ENCODE measurements around the gene GNAT1.
"Not testable (repeated sequence)": the region's sequence is repeated elsewhere in the genome, so short reads cannot be mapped to it uniquely, and the experiment has no call there.

The GNAT1 gene

DNA sequence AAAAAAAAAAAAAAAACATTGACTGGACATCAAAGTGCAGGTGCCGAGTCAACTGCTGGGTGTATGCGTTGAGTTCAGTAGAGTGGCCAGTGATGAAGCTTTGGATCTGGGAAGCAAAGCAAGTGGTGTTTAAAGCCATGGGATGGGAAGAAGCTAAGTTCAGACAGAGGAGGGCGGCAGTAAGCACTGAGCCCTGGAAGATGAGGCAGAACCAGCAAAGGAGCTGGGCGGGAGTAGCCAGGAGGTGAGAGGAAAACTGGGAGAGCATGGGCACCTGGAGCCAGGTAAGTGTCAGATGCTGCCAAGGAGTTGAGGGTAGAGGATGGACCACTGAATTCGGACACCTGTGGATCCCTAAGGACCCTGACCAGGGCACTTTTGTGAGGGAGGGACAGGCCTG is 33.2 kb downstream of the GNAT1 start:
- no peak for DNase-seq

DNA sequence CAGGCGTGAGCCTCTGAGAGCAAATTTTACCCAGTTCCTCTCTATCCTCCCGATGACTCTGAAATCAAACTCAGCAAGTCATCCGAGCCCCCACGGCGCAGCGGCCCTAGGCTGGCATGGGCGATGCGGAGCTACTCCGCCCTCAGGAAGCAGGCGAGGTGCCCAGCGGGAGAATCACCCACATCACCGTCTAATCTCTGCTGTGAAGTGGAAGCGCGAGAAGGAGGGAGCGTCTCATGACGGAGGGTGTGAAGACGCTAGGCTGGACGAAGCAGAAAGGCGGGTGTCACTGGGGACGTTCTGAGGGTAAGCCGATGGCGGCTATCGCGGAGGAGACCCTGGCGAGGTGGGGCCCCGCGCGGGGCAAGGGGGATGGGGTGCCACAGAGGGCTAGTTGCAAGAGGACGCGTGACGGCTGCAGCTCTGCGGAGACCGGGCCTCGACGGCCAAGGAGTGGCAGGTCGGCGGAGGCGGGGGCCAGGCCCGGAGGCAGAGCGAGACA is 35.5 kb downstream of the GNAT1 start:
- no peak for DNase-seq

DNA sequence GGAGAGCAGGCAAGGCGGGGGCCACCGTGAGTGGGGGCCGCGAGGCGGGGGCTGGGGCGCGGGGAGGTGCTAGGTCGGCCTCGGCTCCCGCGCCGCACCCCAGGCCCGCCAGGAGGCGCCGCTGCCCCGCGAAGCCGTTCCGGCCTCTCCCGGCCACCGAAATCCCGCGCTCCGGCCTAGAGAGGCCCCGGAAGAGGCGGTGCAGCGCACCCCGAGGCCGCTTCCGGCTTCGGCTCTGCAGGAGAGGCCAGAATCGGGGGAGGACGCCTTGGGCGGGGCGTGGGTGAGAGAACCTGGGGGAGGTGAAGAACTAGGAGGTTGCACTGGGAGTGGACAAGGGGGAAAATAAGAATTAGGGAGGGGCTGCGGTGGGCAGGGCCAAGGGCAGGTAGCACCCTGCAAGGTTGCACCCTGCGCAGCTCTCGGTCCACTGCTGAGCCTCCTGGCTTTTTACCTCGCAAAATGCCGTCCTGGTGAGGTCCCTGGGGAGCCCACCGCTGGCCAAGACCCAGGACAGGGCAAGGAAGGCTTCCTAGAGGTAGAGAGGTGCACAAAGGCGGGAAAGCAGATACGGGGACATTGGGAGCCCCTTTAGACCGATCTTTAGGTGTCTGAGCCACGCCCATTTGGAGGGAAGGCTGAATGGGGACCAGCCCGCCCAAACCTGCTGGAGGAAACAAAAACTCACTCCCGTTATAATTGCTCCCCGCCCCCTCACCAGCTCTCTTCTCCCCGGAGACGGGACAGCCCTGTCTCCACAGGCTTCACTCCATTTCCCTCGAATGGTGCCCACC is 36.2 kb downstream of the GNAT1 start:
- peak; percentile 88 for DNase-seq

DNA sequence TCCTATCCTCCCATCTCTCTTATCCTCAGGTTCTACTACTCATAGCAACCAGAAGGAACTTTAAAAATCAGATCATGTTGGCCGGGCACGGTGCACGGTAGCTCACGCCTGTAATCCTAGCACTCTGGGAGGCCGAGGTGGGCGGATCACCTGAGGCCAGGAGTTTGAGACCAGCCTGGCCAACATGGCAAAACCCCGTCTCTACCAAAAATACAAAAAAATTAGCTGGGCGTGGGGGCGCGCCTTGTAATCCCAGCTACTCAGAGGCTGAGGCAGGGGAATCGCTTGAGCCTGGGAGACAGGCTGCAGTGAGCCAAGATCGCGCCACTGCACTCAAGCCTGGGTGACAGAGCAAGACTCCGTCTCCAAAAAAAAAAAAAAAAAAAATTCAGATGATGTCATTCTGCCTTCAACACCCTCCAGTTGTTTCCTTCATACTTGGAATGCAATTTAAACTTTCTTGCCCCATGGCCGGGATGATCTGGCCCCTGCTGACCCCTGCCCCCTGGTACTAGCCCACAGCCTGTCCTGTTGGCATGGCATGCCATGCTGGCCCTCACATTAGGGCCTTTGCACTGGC is 36.9 kb downstream of the GNAT1 start:
- DNase-seq, result not testable (repeated sequence)

DNA sequence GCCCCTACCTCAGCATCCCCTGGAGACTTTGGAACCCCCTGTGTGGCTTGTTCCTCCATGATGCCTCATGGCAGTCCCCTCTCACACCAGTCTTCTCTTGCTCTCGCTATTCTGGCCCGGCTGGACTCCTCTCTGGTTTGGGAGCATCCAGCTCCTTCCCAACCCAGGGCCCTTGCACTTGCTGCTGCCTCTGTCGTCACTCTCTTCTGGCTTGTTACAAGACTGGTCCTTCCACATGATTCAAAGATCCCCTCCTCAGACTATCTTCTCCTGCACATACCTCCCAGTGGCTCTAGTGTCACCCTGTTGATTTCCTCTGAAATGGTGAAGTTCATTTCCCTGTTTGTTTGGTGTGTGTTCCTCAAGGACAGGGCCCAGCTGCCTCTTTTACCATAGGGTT is 38.1 kb downstream of the GNAT1 start:
- DNase-seq, result no peak

DNA sequence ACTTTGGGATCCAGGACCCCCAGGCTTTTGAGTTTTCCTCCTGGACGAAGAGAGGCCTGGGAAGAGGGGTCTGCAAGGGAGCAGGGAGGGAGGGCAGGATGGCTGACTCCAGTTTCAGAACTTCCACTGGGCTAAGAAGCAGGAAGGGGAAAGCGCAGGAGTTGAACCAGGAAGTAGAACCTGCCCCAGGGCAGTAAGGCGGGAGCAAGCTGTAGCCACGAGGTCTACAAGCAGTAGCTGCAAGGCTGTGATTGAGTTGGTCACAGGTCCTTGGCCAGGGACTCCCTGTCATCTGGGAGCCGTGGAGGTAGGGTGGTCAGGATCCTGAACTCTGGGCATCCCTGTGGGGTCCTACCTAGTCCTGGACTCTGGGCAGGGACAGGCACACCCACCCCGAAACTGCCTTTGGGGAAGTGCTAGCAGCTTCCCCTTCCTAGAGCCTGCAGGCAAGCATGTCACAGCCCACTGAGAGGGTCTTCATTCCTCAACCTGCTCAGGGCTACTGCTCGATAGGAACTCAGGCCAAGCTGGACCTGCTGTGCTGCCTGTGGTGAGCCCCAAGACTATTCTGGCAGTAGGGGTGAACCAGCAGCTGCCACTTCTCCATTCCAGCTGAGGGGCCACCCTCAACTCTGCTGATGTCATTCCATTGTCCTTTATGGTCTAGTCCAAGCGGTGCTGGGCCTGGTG is 38.8 kb downstream of the GNAT1 start:
- no peak for DNase-seq

DNA sequence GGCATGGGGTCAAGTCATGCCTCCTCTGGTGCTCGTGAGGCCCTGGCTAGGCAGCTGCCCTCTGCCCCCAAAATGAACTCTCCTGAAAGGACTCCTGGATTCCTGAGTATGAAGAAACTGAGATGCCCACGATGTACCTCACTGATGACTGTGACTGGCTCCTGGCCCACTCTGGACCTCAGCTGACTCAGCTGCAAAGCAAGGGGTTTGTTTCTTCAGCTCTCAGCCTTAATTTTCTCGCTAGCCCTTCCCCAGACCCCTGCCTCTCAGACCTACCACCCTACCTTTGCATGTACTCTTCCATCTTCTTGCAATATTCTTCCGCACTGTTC is 39.4 kb downstream of the GNAT1 start:
- DNase-seq, result no peak

DNA sequence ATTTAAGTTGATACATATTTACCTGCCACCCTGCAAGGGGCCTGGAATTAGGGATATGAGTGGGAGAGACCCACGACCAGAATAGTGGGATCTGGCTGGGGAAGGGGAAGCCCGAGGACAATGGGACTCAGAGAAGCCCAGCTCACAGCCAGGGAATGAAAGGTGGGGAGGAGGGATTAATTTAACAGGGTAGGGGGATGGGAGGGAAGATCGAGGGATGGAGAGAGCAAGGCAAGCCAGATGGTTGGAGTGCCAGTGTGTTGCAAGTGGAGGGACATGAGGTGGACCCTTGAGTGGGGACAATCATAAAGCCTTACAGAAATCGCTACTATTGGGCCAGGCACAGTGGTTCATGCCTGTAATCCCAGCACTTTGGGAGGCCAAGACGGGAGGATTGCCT is 40.2 kb downstream of the GNAT1 start:
- no peak for DNase-seq

DNA sequence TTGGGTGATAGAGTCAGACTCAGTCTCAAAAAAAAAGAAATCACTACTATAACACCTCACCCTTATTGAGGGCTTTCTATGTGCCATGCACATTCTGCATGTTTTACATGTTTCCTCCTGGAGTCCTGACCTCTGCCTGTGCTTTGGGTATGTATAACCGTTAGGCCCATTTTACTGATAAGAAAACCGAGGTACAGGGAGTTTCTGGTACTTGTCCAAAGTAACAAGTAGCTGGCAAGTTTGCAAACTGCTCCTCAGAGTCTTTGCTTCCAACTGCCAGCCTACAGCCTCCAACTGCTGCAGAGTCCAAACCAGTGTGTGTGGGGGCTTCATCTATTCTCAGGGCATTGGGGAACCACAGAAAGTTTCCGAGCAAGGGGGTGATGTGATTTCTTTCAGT is 40.9 kb downstream of the GNAT1 start:
- DNase-seq, result no peak

DNA sequence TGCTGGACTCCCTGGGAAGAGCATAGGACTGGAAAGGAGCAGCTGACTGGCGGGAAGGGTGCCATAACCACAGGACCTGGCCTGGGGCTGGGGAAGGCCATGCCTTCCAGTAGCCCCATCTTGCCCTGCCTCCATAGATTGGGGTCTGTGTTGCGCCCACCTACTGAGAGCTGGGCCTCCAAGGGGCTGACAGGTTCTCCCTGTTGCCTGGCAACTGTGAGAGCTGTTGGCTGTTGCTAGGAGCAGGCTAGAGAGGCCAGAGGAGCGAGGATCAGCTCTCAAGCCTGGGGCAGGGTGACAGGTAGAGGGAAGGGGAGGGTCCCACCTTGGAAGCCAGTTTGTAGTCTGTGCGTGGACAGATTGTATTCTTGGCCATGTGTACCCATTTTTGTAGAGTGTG is 41.8 kb downstream of the GNAT1 start:
- DNase-seq, result no peak

DNA sequence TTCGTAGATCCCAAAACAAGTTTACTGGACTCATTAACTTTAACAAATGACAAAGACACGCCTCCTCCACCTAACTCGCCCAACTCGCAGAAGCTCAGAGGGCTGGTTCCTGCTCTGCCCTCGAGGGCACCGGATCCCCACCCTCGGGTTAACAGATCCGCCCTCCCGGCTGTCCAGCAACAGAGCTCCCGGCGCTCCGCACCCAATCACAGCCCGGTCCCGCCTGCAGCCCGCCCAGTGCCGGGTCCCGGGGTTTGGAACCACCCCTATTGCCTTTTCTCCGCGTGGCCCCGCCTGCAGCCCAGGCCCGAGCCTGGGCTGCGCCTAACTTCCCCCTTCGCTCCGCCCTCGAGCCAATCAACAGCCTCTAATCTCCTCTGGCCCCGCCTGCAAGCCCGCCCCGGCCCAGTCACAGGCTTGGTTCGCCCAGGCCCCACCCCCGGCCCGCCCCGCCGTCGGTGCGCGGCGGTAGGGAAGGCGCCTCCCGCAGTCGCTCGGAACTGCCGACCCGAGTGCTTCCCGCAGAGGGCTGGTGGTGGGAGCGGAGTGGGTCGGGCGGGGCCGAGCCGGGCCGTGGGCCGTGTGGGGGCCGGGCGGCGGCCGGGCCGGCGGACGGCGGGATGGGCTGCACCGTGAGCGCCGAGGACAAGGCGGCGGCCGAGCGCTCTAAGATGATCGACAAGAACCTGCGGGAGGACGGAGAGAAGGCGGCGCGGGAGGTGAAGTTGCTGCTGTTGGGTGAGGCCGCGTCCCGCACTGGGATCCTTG is 44.5 kb downstream of the GNAT1 start, which contains the start of gene GNAI2:
GNAI2 (plus strand) TSS at position 489 of the 768 bp plus-strand sequence; CDS start at position 621, 132 bp downstream.
- peak; percentile 99 for DNase-seq

DNA sequence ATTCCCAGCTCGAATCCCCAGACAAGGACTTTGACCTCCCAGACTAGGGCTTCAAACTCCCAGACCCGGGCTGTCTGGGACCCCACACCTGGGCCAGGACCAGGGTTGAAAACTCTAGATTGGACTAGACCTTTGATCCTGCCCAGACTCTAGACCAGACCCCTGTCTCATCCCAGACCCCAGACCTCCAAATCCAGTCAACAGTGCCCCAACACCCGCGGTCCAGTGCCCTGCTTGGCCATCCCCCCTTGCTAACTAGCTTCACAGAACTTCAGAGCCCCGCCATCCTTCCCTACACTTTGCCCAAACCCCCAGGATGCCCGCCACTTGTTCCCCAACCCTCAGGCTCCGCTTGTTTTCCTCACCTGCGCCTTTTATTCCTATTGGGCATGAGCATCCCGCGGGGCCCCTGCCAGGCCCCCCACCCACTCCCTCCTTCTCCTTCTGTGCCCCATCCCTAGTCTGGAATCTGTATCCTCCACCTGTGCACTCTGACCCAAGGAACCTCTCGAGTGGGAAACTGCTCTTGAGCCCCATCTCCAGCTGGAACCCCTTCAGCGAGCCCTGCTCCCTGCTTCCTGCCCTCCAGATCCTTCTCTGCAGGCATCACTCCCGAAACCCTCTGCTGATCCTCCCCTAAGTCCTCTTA is 45.2 kb downstream of the GNAT1 start:
- no peak for DNase-seq

DNA sequence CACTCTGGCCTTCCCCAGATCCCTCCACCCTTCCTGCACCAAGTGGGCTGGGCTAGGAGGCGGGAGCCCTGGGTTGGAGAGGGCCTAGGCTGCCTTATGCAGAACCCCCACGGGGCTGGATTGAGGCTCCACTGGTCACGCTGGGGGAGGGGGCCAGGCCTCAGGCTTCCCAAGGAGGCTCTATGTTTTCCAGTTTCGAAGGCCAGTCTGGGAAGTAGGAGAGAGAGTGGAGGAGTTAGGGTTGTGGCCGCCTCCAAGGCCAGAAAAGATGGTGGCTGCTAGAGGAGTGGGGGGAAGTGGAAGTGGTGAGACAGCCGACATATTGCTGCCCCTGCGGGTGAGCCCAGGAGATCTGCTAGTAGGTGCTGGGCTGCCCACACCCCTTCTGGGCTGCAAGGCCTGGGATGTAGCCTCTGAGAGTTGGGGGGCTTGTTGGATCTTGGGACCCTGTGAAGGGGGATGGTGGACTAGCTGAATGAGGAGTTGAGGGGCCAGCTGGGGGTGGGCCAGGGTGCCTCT is 45.8 kb downstream of the GNAT1 start:
- no peak for DNase-seq

DNA sequence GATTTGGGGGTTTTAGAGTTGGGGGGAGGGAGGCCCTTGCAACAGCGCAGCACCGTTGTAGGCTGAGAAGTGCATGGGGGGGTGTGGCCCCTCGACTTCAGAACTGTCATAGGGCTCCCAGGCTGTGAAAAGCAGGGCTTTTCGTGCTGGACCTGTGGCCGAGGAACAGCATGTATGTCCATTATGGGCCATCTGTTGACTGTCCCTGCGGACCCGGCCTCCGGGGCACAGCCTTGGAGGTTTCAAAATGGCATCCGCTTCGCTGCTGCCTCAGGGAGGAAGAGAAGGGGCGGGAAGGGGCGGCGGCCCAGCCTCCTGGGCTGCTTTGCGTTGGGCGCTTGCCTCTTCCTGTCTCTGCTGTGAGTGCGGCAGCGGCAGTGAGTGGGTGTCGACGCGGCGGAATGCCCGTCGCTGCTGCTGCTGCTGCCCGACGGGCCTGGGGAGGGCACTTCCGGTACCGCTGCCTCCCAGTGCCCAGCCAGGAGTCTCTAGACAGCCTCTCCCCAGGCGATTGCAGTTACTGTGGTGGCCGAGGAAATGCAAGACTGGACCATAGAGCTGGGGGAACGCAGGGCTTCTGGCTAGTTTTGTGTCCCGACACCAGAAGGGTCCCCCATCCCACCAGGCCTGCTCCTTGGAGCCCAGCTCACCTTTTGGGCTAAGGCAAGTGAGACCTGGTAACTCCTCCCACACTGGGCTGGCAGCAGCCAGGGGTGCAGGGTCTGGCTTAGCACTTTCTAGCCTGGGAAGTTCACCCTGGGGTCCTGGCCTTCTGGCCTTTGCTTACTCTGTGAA is 46.5 kb downstream of the GNAT1 start:
- peak; percentile 82 for DNase-seq

DNA sequence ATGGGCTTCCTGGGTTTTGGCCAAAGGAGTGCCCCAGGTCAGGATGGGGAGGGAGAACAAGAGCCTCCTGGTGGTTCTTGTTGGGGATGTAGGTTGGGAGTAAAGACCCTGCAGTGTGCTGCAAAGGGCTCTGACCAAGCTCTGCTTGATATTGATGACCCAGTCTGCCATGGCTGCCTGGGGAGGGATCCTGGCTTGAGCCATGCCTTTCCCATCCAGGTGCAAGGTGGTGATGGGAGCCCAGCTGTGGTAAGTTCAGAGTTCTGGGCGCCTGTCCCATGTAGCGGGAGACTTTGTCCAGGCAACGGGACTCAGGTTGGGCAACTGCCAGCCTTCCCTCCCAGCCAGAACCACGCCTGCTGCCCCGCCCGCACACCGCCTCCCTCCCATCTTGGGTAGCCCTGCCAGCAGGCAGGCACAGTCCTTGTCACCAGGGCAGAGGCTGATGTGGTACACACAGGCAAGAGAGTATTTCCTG is 47.2 kb downstream of the GNAT1 start:
- DNase-seq, result no peak

DNA sequence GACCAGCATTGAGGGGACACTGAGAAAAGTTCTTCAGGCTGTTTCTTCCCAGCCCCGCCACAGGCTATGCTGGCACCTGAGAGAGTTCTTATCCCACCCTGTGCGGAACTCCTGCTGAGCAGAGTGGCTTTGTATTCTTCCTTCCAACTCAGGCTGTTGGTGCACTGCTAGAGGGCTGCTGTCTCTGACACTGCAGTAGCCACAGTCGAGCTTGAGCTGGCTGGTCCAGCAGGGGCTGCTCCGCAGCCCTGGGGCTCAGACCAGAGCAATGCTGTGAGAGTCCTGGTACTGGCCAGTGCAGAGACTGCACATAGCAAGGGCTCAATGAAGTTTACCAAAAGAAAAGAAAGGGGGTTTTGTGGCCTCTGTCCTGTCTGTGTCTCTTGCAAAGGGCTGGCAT is 48.2 kb downstream of the GNAT1 start:
- DNase-seq, result no peak

DNA sequence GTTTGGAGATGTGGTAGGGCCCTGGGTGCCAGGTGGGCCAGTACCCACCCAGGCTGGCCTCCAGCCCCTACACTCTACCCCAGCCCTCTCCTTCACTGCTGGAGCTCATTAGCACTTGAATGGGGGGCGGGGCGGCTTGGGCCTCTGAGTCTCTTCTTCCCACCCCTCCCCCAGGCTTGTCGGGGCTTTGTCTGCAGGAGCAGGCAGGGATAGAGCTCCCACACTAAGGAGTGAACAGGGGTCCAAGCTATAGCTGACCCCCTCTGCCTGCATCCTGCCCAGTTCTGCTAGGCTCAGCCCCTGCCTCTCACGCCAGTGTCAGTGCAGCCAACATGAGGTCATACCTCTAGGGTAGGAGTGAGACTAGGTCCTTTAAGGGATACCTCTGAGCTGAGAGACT is 49.8 kb downstream of the GNAT1 start:
- DNase-seq, result no peak

DNA sequence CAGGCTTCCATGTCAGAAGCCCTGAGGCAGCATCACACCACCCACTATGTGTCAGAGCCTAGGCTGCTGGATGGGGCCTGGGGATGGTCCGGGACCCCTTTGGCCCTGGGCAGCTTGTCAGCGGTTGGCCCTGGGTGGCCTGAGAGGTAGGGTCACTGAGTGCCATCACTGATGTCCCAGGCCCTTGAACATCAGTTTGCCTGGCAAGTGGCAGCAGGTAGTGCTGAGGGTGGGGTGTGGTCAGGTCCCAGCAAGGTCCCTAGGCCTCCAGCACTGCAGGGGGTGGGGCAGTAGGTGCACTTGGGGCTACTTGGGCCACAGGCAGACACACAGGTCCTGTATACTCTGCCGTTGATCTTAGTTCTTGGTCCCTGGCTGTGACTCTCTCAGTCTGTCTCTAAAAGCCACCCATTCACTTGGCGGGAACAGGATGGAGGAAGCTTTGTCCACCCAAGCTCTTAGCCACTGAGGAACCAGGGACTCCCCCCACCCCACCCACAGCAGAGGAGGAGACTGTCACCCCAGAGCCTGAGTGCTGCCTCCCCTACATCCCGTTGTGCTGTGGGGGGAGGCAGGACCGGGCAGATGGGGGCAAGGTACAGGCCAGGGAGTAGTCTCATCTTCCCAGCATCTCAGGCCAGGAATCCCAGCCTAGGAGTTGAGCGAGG is 50.4 kb downstream of the GNAT1 start:
- no peak for DNase-seq

DNA sequence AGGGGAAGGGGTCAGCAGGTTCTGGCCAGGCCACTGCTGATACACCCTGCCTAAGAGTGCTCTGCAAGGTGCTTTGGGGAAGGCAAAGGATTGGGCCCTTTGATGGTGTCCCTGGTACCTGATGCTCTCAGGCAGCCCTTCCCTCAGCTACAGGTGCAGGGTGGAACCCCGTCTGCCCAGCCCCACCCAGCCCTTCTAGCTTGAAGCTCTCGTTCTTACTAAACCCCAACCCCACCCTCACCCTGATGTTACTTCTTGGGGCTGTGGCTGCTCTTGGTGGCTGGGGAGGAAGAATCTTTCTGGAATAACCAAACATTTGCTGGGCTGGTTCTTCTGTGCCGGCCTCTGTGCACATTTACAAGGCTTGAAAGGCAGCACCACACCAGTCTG is 51.0 kb downstream of the GNAT1 start:
- no peak for DNase-seq

DNA sequence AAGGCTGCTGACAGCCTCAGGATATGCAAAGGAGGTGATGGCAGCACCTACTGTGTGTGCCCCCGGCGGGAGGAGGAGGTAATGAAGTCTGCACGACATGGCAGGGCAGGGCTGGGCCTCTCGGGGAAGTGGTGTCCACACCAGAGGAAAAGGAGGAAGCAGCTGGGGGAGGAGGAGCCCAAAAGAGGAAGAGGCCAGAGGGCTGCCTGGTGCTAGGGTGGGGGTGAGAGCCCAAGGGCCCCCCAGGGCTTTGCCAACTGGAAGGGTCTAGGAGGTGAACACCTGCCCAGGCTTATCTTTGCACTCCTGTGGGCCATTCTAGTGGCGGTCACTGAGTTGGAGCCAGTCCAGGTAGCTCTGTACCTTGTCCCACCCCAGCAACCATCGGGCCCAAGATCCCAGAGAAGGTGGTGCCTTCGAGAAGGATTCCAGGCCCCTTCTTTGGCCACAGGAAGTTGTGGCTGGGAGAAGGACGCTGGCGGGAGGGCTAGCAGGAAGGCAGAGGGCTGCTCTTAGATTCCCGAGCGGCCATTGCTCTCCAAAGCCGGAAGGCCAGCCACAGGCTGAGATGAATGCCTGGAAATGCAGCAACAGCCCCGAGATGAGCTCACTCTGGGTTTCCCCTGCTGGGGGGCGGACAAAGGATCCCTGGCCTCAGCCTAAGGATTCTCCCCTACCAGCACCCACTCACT is 51.6 kb downstream of the GNAT1 start:
- DNase-seq, result no peak
